ENCODE measurements around the gene PET100.

DNA sequence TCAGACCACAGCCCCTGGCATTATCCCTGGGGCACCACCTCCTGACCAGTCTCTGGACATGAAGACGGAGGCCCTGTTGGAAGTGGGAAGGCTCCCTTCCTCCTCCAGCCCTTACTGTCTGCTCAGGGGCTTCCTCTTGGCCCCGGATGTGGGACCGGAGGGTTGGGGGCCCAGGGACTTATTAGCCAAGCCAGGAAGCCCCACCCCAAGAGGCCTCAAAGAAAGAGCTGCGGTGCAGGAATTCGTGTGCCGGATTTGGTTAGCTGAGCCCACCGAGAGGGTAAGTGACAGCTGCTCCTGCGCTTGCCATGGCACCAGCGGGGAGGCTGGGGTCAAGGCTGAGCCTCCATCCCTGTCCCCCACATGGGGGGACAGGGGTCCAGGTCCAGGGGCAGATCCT, 39.2 kb downstream of the PET100 start, which contains the start of gene RETN:
- TF ChIP-seq, protein P1, sequence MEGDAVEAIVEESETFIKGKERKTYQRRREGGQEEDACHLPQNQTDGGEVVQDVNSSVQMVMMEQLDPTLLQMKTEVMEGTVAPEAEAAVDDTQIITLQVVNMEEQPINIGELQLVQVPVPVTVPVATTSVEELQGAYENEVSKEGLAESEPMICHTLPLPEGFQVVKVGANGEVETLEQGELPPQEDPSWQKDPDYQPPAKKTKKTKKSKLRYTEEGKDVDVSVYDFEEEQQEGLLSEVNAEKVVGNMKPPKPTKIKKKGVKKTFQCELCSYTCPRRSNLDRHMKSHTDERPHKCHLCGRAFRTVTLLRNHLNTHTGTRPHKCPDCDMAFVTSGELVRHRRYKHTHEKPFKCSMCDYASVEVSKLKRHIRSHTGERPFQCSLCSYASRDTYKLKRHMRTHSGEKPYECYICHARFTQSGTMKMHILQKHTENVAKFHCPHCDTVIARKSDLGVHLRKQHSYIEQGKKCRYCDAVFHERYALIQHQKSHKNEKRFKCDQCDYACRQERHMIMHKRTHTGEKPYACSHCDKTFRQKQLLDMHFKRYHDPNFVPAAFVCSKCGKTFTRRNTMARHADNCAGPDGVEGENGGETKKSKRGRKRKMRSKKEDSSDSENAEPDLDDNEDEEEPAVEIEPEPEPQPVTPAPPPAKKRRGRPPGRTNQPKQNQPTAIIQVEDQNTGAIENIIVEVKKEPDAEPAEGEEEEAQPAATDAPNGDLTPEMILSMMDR (IDR thresholded peaks at IDR 0.05): no peak
- no peak for TF ChIP-seq POLR2A (IDR thresholded peaks at IDR 0.05)
